Measurements from ENCODE around the gene CBX8.

CBX8 gene

DNA sequence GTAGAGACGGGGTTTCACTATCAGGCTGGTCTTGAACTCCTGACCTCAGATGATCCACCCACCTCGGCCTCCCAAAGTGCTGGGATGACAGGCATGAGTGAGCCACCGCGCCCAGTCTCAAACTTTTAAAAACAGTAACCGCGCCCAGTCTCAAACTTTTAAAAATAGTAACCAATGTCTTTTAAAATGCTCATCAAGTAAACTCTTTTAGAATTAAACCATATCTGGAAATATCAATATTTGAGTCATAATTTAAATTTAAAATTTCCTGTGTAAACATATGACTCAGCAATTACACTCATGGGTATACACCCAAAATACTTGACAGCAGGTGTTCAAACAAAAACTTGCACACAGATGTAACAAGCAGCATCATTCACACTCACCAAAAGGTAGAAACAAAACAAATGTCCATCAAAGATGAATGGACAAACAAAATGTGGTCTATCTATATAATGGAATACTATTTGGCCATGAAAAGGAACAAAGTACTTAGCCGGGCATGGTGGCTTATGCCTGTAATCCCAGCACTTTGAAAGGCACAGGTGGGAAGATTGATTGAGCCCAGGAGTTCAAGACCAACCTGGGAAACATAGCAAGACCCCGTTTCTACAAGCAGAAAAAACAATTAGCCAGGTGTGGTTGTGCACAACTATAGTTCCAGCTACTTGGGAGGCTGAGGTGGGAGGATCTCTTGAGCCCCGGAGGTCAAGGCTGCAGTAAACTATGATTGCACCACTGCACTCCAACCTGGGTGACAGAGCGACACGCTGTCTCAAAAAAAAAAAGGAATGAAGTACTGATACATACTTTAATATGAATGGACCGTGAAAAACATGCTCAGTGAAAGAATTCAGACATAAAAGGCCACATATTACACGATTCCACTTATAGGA is 46.0 kb downstream of the CBX8 start:
- DNase-seq (ENCODE audit: low spot score), result no peak

DNA sequence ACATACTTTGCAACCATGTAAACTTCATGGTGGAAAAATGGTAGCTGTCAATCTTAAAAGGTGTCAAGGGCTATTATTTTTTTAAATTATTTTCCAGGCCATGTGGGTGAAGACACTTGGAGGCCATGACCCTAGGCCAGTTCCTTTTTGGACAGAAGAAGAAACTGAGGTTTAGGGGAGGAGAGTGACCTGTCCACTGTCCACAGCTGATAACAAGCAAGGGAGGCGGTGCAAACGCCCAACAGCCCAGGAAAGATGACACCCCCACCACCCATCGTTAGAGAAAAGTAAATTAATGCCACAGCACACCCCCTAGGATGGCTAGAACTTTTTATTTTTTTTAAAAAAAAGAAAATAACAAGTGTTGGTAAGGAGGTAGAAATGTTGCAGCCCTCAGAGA is 46.9 kb downstream of the CBX8 start:
- DNase-seq (ENCODE audit: low spot score), result no peak

DNA sequence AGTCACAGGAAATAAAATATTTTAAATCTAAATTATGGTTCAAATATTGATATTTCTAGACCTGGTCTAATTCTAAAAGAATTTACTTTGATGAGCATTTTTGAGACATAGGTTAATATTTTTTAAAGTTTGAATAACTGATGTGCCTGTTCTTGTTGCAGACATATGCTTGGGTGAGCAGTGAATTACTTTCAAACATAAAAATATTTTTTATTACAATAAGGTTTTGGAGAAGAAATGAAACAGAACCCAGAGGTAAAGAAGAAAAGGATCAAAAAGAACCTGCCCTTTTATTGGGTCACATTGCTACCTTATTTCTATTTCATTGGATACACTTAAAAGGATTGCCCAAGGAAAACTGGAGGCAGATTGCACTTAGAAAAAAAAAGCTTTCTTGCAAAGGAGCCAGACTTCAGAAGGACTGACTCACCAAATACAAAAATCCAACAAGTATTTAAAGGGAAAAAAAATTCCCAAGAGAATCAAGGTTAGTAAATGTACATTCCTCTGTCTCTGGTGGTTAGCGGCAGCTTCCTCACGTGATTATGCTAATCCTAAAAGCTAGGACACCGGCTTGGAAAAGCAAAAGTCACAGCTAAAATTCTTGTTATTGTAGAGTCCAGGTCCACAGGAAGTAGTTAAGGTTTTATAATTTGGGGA is 47.6 kb downstream of the CBX8 start:
- no peak for DNase-seq (ENCODE audit: low spot score)

DNA sequence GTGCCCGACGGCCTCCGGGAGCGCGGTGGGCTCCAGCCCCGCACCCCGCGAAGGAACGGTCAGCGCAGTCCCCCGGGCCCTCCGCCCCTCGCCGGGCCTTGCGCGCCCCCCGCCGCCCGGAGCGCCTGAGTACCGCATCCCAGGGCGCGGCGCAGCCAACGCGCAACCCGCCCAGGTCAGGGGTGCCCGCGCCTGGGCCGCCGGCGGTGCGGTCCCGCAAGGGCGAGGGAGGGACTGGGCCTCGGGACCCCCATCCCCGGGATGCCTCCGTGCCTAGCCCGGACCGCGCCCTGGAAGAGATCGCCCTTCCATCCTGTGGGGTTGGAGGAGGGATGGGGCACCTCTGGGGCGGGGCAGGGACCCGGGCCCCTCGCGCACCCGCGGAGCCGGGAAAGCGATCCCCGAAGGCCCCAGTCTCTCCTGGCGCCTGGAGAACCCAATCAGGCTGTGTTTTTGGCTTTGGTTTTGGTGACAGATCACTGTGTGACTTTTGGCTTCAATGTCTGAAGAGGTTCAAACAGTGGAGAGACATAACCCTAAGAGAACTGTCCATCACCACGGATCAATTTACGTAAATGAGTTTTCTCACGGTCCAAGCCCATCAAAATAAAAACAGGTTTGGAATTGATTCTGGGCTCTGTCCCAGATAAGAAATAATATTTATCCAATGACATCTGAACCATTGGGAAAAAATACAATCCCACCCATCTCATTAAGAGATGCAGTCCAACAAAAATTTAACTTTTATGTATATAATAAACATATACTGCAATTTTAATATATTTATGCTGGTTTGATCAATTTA is 48.4 kb downstream of the CBX8 start:
- DNase-seq (ENCODE audit: low spot score), result no peak

GRCh38 chr17:79747508-79748294 is 49.2 kb downstream of the CBX8 start:
- DNase-seq (ENCODE audit: low spot score), result no peak

DNA sequence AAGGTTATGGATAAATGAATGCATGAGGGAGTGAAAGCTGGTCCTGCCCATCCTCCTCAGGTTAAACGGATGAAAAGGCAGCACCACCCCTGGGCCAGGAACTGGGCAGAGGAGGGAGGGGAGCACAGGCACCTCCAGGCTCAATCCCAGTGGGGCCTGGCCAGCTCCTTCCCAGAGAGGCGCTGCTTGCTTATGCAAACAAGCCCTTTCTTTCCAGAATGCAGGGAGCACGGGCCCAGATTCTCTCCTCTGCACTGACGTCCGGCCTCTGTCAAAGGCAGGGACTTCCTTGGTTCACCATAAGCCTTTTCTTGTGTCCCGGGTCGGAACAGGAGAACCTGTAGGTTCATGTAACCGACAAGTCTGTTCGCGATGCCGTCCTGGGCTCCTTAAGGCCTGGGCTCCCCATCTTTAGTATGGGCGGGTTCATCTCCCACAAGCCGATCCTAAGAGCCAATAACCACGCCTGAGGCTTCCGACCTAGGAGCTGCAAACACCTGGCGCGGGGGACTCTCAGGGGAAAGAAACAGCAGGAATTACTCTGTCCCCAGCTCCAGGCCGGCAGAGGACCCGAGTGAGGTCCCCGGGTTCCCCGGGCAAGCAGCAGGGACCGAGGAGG is 49.9 kb downstream of the CBX8 start:
- no peak for DNase-seq (ENCODE audit: low spot score)

DNA sequence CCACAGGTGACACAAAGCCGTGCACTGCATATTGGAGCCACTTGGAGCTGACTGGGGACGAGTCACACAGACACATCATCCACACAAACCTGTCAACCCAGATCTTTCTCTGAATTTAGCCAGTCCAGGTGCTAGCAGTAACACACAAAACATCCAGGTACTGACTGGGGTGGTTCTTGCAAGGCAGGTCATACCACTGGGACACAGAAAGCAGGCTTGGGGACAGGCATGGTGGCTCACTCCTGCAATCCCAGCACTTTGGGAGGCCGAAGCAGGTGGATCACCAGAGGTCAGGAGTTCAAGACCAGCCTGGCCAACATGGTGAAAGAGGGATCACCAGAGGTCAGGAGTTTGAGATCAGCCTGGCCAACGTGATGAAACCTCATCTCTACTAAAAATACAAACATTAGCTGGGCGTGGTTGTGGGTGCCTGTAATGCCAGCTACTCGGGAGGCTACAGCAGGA is 51.2 kb downstream of the CBX8 start:
- DNase-seq (ENCODE audit: low spot score), result no peak

DNA sequence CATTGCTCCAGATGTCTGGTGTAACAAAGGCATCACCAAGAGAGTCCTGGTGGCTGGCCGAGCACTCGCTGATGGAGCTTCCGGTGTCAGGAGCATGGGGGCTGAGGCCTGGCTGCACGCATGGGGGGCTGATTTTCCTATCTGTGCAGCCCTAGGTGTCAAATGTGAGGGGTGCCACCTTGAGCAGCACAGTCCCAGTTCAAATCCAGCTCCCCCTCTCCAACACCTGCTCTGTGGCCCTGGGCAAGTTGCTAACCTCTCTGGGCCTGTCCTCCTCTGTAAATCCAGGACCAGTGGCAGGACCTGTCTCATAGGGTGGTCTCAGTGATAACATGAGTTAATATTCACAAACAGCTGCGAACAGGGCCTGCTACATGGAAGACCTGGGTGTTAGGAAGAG is 53.3 kb downstream of the CBX8 start:
- no peak for DNase-seq (ENCODE audit: low spot score)

- no peak for DNase-seq (ENCODE audit: low spot score)
These were observed 53.9 kb downstream of the CBX8 start for GRCh38 chr17:79742951-79743476.

DNA sequence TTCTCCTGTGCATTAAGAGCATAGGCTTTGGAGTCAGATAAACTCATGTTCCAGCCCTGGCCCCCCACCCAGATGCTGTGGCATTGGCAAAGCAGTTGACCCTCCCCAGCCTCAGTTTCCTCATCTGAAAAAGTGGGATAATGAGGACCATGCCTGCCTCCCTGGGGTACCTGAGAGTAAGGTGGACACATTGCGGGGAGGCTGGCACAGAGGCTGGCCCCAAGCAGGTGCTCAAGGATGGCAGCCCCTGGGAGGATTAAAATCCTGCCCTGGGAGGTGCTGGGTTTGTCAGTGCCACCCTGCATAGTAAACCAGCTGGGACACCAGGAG is 54.3 kb downstream of the CBX8 start:
- DNase-seq (ENCODE audit: low spot score), result no peak

Data from cerebellar cortex (tissue), 1 donor.